ENCODE measurements around the gene SULT1A2.
"Not testable (repeated sequence)": the region's sequence is repeated elsewhere in the genome, so short reads cannot be mapped to it uniquely, and the experiment has no call there.

The SULT1A2 gene

GRCh38 chr16:28592511-28592910 is 4.3 kb downstream of the SULT1A2 start:
- no peak overlapping the region for H3K4me3 ChIP-seq (ENCODE audit: low read depth, low read length)

GRCh38 chr16:28591355-28591754 is 5.5 kb downstream of the SULT1A2 start:
- no peak overlapping the region for H3K4me3 ChIP-seq (ENCODE audit: low read depth, low read length)

GRCh38 chr16:28590384-28591340 is 6.2 kb downstream of the SULT1A2 start:
- no peak overlapping the region for H3K4me3 ChIP-seq (ENCODE audit: low read depth, low read length)

GRCh38 chr16:28589930-28590329 is 6.9 kb downstream of the SULT1A2 start:
- no peak overlapping the region for H3K4me3 ChIP-seq (ENCODE audit: low read depth, low read length)

- no peak overlapping the region for H3K4me3 ChIP-seq (ENCODE audit: low read depth, low read length)
Observed at GRCh38 chr16:28589069-28589468, 7.8 kb downstream of the SULT1A2 start.

- no peak overlapping the region for H3K4me3 ChIP-seq (ENCODE audit: low read depth, low read length)
Observed at GRCh38 chr16:28587386-28587785, 9.5 kb downstream of the SULT1A2 start.

- H3K4me3 ChIP-seq (ENCODE audit: low read depth, low read length) = no peak overlapping the region
Observed at GRCh38 chr16:28586466-28586865, 10.4 kb downstream of the SULT1A2 start.

- H3K4me3 ChIP-seq (ENCODE audit: low read depth, low read length) = no peak overlapping the region
Observed at GRCh38 chr16:28585674-28586073, 11.2 kb downstream of the SULT1A2 start.

GRCh38 chr16:28580726-28581315 is 16.0 kb downstream of the SULT1A2 start:
- H3K4me3 ChIP-seq (ENCODE audit: low read depth, low read length) = no peak overlapping the region

- H3K4me3 ChIP-seq (ENCODE audit: low read depth, low read length) = no peak overlapping the region
Observed at GRCh38 chr16:28575446-28576109, 21.3 kb downstream of the SULT1A2 start.

- no peak overlapping the region for H3K4me3 ChIP-seq (ENCODE audit: low read depth, low read length)
Observed at GRCh38 chr16:28574925-28575324, 21.9 kb downstream of the SULT1A2 start.

- H3K4me3 ChIP-seq (ENCODE audit: low read depth, low read length) = no peak overlapping the region
Observed at GRCh38 chr16:28573738-28574718, 22.8 kb downstream of the SULT1A2 start.

- H3K4me3 ChIP-seq (ENCODE audit: low read depth, low read length) = no peak overlapping the region
Observed at GRCh38 chr16:28572696-28573510, 23.9 kb downstream of the SULT1A2 start.

- no peak overlapping the region for H3K4me3 ChIP-seq (ENCODE audit: low read depth, low read length)
Observed at GRCh38 chr16:28569968-28570752, 26.7 kb downstream of the SULT1A2 start.

- H3K4me3 ChIP-seq (ENCODE audit: low read depth, low read length) = no peak overlapping the region
Observed at GRCh38 chr16:28569021-28569420, 27.8 kb downstream of the SULT1A2 start.

- no peak overlapping the region for H3K4me3 ChIP-seq (ENCODE audit: low read depth, low read length)
Observed at GRCh38 chr16:28567292-28567691, 29.6 kb downstream of the SULT1A2 start.

- not testable (repeated sequence) for H3K4me3 ChIP-seq (ENCODE audit: low read depth, low read length)
Observed at GRCh38 chr16:28566233-28566925, 30.5 kb downstream of the SULT1A2 start.

- H3K4me3 ChIP-seq (ENCODE audit: low read depth, low read length) = no peak overlapping the region
Observed at GRCh38 chr16:28563218-28563617, 33.6 kb downstream of the SULT1A2 start.
